Lung (tissue), 12 donors: ENCODE results near the gene KRT222. TPM values are rescaled to one million over a fixed set of nuclear protein-coding genes. Genes with fewer than 3 reads are reported as not detected.

Experiments
- ATAC-seq: fragments of 200-7000 bp; cut with Tn5 transposase; one replicate; pipeline ENCODE4 v1.9.1; 2020; ENCODE audit warnings: moderate number of reproducible peaks; ENCODE audit not compliant: insufficient read depth, low FRiP score
- DNase-seq, 3 donors: peaks; one replicate each; pipeline ENCODE4 v3.0.0-alpha.2; 2013 to 2017
- H3K27ac ChIP-seq, 2 donors: one replicate each; pipeline ENCODE4 v1.5.1; 2013; ENCODE audit warnings: mild to moderate bottlenecking in 2 of 2, moderate library complexity in 2 of 2, control low read depth in 1 of 2, inconsistent platforms in 1 of 2, low read depth in 1 of 2, low read length in 1 of 2
- H3K27me3 ChIP-seq, 3 donors: one replicate each; pipeline ENCODE4 v1.5.1; 2013; ENCODE audit warnings: low read length in 2 of 3; ENCODE audit not compliant: control insufficient read depth in 3 of 3, insufficient read depth in 3 of 3
- H3K36me3 ChIP-seq, 4 donors: one replicate each; pipeline ENCODE4 v1.5.1; 2013; ENCODE audit warnings: low read length in 4 of 4, mild to moderate bottlenecking in 1 of 4, moderate library complexity in 1 of 4; ENCODE audit not compliant: control insufficient read depth in 4 of 4, insufficient read depth in 4 of 4
- H3K4me1 ChIP-seq, 5 donors: one replicate each; pipeline ENCODE4 v1.5.1; 2013; ENCODE audit warnings: low read length in 5 of 5, mild to moderate bottlenecking in 2 of 5, moderate library complexity in 1 of 5; ENCODE audit not compliant: control insufficient read depth in 5 of 5, insufficient read depth in 5 of 5
- H3K4me3 ChIP-seq: one replicate; pipeline ENCODE4 v1.5.1; 2013; ENCODE audit warnings: mild to moderate bottlenecking, control low read depth, moderate library complexity
- H3K9ac ChIP-seq, 2 donors: one replicate each; pipeline ENCODE4 v1.5.1; 2013; ENCODE audit warnings: low read length in 2 of 2, control low read depth in 1 of 2; ENCODE audit not compliant: insufficient read depth in 1 of 2
- H3K9me3 ChIP-seq, 4 donors: one replicate each; pipeline ENCODE4 v1.5.1; 2013; ENCODE audit warnings: low read length in 3 of 4, mild to moderate bottlenecking in 1 of 4, moderate library complexity in 1 of 4; ENCODE audit not compliant: control insufficient read depth in 4 of 4, insufficient read depth in 3 of 4
- CTCF ChIP-seq: IDR thresholded peaks from 2 replicates; pipeline ENCODE4 v1.5.1; 2012; ENCODE audit warnings: mild to moderate bottlenecking; ENCODE audit errors: control extremely low read depth, extremely low read depth
- WGBS, 2 donors: extraction: QIAGEN DNeasy Blood & Tissue Kit; methylation state at CpG; one replicate each; pipeline ENCODE4 v1.1.7; 2013; 5-methylcytosine and 5-hydroxymethylcytosine counted together
- polyA plus RNA-seq, 2 donors: library from polyadenylated mRNA; stranded (reverse); fragments of 200-250 nt; gene quantifications; one replicate each; pipeline ENCODE4 v1.2.1, GENCODE V29; 2013
- total RNA-seq, 2 donors: library from RNA; depleted of rRNA in 1 of 2; stranded (reverse); fragments of >200 nt in 1 of 2; gene quantifications; one replicate each; pipeline ENCODE4 v1.2.1, GENCODE V29; 2014 to 2021
- donor health status: control.
- donor health status: control.
- donor health status: Bipolar disorder and iron deficiency.
- donor health status: healthy.
- donor health status: DM: yes; HTN: yes; CAD: no.

Gene KRT222
- total and polyA plus RNA-seq, 4 donors = 0.10 to 0.26 (median 0.18) TPM; not detected in 1

GRCh38 chr17:40610359-40610758 is 54.6 kb downstream of the KRT222 start:
- Histone ChIP-seq H3K36me3 (no peaks in the 10 kb centered on the region), H3K27me3 (no peaks in the 10 kb centered on the region), H3K9ac (no peak overlapping the region), H3K4me1 (peaks cover 0 to 12% (median 6%) of the 10 kb centered on the region in 5 donors), H3K9me3 (no peaks in the 10 kb centered on the region), H3K27ac (no peak overlapping the region), H3K4me3 (no peak overlapping the region)
- ATAC-seq = no peak
- no peak for DNase-seq
- no peak for TF ChIP-seq CTCF
- 69 to 82% methylated on average over 2 of the region's 2 CpGs for WGBS, 2 donors

GRCh38 chr17:40608061-40608581 is 56.9 kb downstream of the KRT222 start:
- no peaks in the 10 kb centered on the region for H3K36me3 ChIP-seq
- no peaks in the 10 kb centered on the region for H3K9me3 ChIP-seq
- H3K4me1 ChIP-seq = peaks cover 0 to 11% (median 0%) of the 10 kb centered on the region in 5 donors
- no peak for TF ChIP-seq CTCF
- H3K27me3 ChIP-seq = no peaks in the 10 kb centered on the region
- H3K9ac ChIP-seq = no peak overlapping the region
- no peak overlapping the region for H3K4me3 ChIP-seq
- 68 to 82% methylated on average over 6 of the region's 6 CpGs for WGBS, 2 donors
- ATAC-seq (no peak), DNase-seq (no peak)
- no peak overlapping the region for H3K27ac ChIP-seq

- H3K36me3 ChIP-seq = no peaks in the 10 kb centered on the region
- peak in 1 of 3 donors; percentile 49 for DNase-seq
- no peak for TF ChIP-seq CTCF
- no peak overlapping the region for H3K9ac ChIP-seq
- no peaks in the 10 kb centered on the region for H3K27me3 ChIP-seq
- no peak overlapping the region for H3K4me3 ChIP-seq
- H3K9me3 ChIP-seq = no peaks in the 10 kb centered on the region
- ATAC-seq = no peak
- WGBS, 2 donors = 73 to 87% methylated on average over 5 of the region's 5 CpGs
- H3K4me1 ChIP-seq = peaks cover 0 to 11% (median 0%) of the 10 kb centered on the region in 5 donors
- no peak overlapping the region for H3K27ac ChIP-seq
These were observed 57.3 kb downstream of the KRT222 start for GRCh38 chr17:40607641-40608040.
